Hematopoietic multipotent progenitor cell treated with erythropoietin and hydrocortisone succinate and interleukin-3 and kit ligand, for 15 days (in vitro differentiated cells): ENCODE measurements around the gene SLC25A44.
A peak's percentile ranks its signal among the peaks of the same experiment; 100 is the strongest.

Source experiments
- DNase-seq: peaks from one replicate; pipeline ENCODE4 v3.0.0-alpha.2; 2015; ENCODE audit warnings: low spot score

The SLC25A44 gene, protein sequence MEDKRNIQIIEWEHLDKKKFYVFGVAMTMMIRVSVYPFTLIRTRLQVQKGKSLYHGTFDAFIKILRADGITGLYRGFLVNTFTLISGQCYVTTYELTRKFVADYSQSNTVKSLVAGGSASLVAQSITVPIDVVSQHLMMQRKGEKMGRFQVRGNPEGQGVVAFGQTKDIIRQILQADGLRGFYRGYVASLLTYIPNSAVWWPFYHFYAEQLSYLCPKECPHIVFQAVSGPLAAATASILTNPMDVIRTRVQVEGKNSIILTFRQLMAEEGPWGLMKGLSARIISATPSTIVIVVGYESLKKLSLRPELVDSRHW

DNA sequence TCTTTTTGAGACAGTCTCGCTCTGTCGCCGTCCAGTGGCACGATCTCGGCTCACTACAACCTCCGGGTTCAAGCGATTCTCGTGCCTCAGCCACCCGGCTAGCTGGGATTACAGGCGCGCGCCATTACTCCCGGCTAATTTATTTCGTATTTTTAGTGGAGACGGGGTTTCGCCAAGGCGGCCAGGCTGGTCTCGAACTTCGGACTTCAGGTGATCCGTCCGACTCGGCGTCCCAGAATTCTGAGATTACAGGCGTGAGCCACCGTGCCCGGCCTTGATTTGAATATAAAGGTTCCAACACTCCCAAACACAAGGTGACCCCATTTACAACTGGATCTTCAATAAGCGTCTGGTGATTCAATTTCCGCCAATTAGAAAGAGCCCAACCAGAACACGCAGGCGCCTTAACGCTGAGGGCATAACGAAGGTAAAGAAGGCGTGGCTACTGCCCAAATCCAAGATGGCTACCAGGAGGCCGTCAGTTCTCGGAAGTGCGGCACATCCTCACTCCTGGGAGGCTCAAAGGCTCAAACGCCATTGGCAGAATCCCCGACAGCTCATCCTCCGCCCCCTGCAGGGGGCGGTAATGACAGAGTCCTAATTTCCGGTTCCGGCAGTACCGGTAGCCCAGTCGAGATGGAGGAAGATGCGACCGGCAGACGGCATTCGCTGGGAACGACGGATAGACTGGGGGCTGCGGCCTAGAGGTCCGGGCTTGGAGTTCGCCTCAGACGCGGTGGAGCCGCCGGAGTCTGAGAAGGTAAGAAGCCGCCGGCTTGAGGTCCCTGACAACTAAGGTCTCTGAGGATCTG, at the start of gene SLC25A44:
Gene SLC25A44, plus strand, starts transcription at position 617 of the 812 bp plus-strand sequence. CDS start 5,744 bp downstream, outside the sequence.
- DNase-seq = peak; percentile 99

DNA sequence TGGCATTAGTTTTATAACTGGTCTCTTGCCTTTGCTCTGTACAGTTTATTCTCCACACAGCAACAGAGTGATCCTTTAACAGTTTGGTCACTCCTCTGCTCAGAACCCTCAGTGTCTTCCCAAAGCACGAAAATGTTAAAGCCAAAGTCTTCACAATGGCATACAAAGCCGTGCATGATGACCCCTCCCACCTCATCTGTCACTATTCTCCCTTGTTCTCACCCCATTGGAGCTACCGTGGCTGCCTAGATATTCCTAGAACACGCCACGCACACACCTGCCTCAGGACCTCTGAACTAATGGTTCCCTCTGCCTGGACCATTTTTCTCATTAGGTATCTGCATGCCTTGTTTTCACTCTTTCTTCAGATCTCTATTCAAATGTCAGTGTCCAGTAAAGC, 49.2 kb upstream of the SLC25A44 start:
- no peak for DNase-seq

DNA sequence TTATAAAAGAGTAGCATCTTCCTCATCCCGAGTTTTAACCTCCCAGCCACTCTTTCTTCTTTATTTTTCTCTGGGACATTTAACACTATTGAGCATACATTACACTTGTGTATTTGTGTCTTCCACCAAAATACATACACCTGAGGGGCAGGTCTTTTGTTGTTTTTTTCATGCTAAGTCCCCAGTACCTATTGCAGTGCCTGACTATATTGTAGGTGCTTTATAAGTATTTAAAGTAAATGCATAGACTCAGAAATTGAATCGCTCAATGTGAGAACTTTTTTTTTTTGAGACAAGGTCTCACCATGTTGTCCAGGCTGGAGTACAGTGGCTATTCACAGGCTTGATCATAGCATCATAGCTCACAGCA, 48.3 kb upstream of the SLC25A44 start:
- DNase-seq = no peak

DNA sequence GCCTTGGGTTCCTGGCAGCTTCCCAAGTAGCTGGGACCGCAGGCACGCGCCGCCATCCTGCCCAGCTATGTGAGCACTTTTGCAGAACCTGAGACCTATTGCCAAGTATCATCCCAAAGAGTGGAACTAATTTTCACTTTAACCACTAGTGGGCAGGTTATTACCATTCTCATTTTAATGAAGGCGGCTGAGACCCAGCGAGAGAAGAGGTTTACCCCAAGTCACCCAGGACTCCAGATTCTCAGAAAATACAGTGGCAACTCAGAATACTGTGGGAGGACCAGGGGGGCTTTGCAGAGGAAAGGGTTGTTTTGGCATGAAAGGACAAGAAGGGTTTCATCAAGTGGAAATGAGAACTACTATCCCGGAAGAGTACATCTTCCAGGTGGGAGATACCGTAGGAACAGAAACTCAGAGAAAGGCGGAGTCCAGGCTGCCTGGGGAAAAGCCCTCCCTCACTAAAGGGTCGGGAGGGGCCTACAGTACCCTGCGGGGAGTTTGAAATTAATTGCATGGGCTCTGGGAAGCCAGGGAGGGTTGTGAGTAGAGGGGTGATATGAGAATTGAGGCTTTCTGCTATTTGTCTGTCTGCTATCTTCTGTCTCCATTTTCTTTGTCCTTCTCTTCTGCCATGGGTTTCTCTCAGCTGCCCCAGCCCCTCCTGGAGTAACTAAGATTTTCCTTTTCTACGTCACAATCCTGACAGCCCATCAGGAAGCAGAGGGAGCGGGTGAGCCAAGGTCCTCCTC, 47.7 kb upstream of the SLC25A44 start:
- DNase-seq = peak; percentile 65

DNA sequence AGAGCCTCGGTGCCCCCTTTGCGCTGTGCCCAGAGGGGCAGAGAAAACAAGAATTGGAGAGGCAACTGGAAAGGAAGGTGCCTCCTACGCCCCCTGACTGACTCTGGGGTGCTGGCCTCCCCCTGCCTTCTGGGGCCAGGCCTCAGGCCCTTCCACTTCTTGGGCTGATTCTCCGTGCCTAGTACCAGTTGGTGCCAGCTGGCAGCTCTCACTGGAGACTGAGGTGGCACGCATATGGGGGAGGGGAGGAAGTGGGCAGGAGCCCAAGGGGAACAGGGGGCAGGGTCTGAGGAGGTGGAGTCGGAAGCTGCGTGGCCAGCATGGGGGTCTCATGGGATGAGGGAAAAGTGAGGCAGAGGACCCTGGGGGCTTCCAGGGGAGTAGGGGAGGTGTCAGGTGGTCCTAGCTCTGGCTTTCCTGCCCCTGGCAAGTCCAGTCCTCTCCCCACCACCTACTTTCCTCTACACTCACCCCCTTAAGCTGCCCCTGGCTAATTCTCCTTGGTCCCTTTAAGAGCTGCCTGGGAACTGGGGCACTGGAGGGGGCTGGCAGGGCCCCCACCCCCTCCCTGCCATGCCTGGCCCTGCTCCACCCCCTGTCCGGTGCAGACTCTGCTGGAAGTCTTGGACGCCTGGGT, 47.0 kb upstream of the SLC25A44 start:
- no peak for DNase-seq

GRCh38 chr1:156148216-156148615, 45.7 kb upstream of the SLC25A44 start:
- no peak for DNase-seq

- DNase-seq = no peak
Observed at GRCh38 chr1:156149374-156150332, 44.3 kb upstream of the SLC25A44 start.

- DNase-seq = no peak
Observed at GRCh38 chr1:156150333-156151011, 43.4 kb upstream of the SLC25A44 start.

DNA sequence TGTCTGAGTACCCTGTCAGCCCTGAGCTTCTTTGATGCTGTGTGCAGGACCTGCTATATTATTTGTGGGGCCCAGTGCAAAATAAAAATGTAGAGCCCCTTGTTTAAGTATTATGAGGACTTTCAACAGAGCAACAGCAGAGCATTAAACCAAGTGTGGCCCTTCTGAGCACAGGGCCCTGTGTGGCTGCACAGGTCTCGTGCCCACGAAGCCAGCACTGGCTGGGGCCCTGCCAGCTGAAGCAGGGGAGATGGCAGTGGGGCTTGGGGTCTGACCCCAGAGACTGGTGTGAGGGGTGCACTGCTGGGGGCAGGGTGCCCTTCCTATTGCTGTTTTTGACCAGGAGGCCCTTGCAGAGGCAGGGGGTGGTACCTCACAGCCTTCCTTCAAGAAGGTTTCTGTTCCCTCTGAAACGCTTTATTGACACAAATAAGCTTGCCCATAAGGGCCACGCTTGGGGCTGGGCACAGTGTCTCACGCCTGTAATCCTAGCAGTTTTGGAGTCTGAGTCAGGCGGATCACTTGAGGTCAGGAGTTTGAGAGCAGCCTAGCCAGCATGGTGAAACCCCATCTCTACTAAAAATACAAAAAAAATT, 42.7 kb upstream of the SLC25A44 start:
- DNase-seq = no peak

GRCh38 chr1:156152628-156153027, 41.3 kb upstream of the SLC25A44 start:
- no peak for DNase-seq

DNA sequence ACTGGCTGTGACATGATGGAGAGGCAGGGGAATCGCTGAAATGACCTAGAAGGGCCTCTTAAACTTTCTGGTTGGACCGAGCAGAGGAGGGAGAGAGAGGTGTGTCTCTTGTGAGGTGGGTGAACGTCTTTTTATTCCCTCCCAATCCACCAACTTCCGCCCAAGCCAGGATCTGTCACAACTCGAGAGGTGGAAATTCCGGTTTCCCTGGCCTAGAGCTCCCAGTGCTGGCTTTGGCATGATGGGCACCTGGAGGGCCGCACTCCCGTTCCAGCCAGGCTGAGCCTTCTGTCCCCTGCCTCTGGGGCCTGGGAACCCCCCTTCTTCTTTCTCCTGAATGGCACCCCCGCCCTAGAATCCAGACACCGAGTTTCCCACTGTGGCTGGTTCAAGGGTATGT, 40.5 kb upstream of the SLC25A44 start, which contains the start of gene SEMA4A:
Gene SEMA4A, plus strand, starts transcription at position 224 of the 400 bp plus-strand sequence. CDS start 994 bp downstream, outside the sequence.
- DNase-seq = no peak

GRCh38 chr1:156154317-156154749, 39.6 kb upstream of the SLC25A44 start:
- no peak for DNase-seq

DNA sequence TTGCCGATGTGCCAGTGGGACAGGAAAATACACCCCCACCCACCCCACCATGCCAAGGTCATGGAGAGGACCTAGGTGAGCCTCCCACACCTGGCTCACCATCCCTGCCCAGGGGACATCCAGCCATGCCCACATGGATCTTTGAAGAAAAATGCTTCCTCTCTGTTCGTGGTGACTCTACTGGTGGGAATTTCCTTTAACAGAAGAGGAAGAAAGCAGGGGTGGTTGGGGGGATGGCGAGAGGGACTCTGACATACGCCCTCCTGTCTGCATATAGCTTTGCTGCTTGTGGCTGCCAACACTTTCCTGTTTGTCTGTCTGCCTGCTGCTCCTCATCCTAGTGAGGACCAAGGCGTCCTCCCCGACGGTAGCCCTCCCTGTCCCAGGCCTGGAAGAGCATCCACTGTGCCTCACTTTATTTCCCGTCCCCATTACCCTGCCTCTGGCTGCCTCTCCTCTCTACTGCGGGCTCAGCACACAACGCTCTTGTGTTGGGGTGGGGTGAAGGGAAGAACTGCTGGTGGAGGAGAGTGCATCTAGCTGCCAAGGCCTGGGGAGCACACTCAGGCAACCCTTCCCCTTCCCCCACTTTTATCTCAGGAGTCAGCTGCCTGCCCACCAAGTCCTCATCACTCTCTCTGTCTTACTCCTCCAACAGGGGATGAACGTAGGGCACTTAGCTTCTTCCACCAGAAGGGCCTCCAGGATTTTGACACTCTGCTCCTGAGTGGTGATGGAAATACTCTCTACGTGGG, 38.0 kb upstream of the SLC25A44 start:
- no peak for DNase-seq

- DNase-seq = no peak
Observed at GRCh38 chr1:156157506-156157905, 36.4 kb upstream of the SLC25A44 start.

DNA sequence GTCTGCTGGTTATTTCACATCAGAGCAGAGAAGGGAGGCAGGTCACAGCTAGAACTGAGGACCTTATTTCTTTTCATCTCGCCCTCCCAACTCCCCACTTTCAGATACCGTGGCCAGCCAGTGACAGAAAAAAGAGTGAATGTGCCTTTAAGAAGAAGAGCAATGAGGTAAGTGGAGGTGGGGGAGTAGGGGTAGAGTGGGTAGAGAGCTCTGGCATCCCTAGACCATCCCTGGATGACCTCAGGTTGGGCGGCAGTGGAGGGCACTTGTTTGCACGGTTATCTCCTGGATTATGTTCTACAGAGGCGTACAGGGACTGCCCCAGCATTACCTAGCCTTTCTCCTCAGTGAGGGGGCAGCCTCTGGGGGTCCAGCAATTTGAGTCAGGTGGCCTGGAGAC, 35.9 kb upstream of the SLC25A44 start:
- no peak for DNase-seq

DNA sequence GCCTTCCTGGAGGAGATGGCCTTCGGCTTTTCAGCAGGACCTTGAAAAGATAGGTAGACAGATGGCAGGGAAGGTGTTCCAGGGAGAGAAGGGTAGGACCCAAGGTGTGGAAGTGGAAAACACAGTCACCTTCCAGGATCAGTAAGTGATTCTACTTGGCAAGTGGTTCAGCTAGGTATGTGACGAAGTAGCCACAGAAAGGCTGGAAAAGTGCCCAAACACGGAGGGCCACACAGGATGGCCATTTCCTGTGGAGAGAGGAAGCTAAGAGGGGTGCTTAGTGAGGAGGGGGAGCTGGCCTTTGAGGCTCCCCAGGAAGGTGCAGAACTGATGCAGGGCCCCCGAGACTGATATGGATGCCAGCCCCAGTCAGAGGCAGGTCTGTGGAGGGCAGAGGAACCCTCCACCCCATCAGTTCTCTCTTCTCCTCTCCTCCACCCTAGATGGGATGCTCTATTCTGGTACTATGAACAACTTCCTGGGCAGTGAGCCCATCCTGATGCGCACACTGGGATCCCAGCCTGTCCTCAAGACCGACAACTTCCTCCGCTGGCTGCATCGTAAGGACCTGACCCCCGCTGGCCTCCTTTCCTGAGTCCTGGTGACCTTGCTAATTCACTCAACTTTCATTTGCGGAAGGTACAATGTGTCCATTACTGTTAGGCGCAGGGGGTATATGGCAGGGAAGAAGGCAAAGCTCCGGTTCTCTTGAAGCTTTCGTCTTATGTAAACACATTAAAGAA, 33.7 kb upstream of the SLC25A44 start:
- no peak for DNase-seq

GRCh38 chr1:156160743-156161171, 33.1 kb upstream of the SLC25A44 start:
- DNase-seq = peak; percentile 21

- DNase-seq = no peak
Observed at GRCh38 chr1:156162430-156163037, 31.4 kb upstream of the SLC25A44 start.
